GM12875 (cell line): Measurements from ENCODE around the gene SYNDIG1.

Source experiments
- H3K4me3 ChIP-seq: one replicate; pipeline ENCODE4 v1.5.1; 2011; ENCODE audit warnings: low read depth, low read length, control low read depth
- CTCF ChIP-seq: IDR thresholded peaks from 2 replicates; pipeline ENCODE4 v1.5.1; 2011; ENCODE audit warnings: low read depth, mild to moderate bottlenecking, control low read depth, inconsistent platforms, low read length, moderate library complexity, borderline replicate concordance; ENCODE audit not compliant: insufficient read depth

SYNDIG1 gene

GRCh38 chr20:24479595-24479994 lies 10.2 kb downstream of the SYNDIG1 start:
- no peak for TF ChIP-seq CTCF
- H3K4me3 ChIP-seq: no peak overlapping the region

- no peak for TF ChIP-seq CTCF
- no peak overlapping the region for H3K4me3 ChIP-seq
These were observed 11.1 kb downstream of the SYNDIG1 start for GRCh38 chr20:24480509-24480908.

GRCh38 chr20:24481173-24481572 lies 11.7 kb downstream of the SYNDIG1 start:
- H3K4me3 ChIP-seq: no peak overlapping the region
- TF ChIP-seq CTCF: no peak

GRCh38 chr20:24483435-24484080 lies 14.1 kb downstream of the SYNDIG1 start:
- H3K4me3 ChIP-seq: no peak overlapping the region
- TF ChIP-seq CTCF: no peak

- TF ChIP-seq CTCF: no peak
These were observed 14.6 kb downstream of the SYNDIG1 start for GRCh38 chr20:24484081-24484450.

GRCh38 chr20:24485981-24486380 lies 16.6 kb downstream of the SYNDIG1 start:
- no peak overlapping the region for H3K4me3 ChIP-seq
- TF ChIP-seq CTCF: no peak

More at GRCh38 chr20:24484081-24484450, 14.6 kb downstream of the SYNDIG1 start:
- no peak overlapping the region for H3K4me3 ChIP-seq

GRCh38 chr20:24487240-24487639 lies 17.8 kb downstream of the SYNDIG1 start:
- H3K4me3 ChIP-seq: no peak overlapping the region
- no peak for TF ChIP-seq CTCF
